ENCODE data around the gene ARHGEF10L. TPM values are rescaled to one million over a fixed set of nuclear protein-coding genes. Genes with fewer than 3 reads are reported as not detected.

Gene ARHGEF10L
- total RNA-seq, 4 donors from 2014 or later: 72.7 to 177 (median 156) TPM

DNA sequence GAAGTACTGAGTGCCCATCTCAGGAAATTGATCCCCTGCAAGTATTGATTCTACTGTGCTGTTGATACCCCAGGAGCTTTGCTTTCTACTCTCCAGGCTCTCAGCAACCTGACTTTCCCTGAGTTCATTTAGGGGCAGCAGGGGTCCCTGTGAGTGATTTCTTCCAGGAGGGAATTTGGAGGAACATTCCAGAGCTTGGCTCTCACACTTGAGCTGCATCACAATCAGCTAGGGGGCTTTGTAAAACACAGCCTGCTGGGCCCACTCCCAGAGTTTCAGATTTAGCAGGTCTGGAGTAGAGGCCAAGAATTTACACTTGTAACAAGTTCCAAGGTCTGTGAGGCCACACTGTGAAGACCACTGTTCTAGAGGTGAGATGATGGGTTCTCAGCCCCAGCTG, 199.6 kb downstream of the ARHGEF10L start:
- no peaks in the 10 kb centered on the region for H3K9me3 ChIP-seq
- no peak overlapping the region for H3K4me3 ChIP-seq
- no peaks in the 10 kb centered on the region for H3K36me3 ChIP-seq
- H3K27me3 ChIP-seq: no peaks in the 10 kb centered on the region
- no peaks in the 10 kb centered on the region for H3K4me1 ChIP-seq
- no peak for DNase-seq
- H3K27ac ChIP-seq: no peak overlapping the region
- no peak for TF ChIP-seq POLR2A (IDR thresholded peaks at IDR 0.05)
- TF ChIP-seq, protein P1, sequence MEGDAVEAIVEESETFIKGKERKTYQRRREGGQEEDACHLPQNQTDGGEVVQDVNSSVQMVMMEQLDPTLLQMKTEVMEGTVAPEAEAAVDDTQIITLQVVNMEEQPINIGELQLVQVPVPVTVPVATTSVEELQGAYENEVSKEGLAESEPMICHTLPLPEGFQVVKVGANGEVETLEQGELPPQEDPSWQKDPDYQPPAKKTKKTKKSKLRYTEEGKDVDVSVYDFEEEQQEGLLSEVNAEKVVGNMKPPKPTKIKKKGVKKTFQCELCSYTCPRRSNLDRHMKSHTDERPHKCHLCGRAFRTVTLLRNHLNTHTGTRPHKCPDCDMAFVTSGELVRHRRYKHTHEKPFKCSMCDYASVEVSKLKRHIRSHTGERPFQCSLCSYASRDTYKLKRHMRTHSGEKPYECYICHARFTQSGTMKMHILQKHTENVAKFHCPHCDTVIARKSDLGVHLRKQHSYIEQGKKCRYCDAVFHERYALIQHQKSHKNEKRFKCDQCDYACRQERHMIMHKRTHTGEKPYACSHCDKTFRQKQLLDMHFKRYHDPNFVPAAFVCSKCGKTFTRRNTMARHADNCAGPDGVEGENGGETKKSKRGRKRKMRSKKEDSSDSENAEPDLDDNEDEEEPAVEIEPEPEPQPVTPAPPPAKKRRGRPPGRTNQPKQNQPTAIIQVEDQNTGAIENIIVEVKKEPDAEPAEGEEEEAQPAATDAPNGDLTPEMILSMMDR (IDR thresholded peaks at IDR 0.05): no peak

DNA sequence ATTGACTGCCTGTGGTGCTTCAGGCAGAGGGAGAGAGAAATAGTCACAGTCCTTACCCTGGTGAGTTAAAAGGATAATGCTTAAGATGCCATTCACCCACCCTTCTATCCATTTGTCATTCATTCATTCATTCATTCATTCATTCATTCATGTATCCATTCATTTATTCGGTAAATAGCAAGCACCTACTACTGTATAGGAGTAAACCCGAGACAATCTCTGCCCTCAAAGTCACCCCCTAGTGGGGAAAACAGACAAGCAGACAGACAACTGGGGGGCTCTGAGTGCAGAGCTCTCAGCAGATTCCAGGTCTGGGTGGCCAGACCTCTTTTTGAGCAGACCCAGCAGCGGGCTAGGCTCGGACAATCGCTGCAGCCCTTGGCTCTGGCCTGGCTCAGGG, 201.6 kb downstream of the ARHGEF10L start:
- H3K9me3 ChIP-seq: no peaks in the 10 kb centered on the region
- H3K36me3 ChIP-seq: no peaks in the 10 kb centered on the region
- no peaks in the 10 kb centered on the region for H3K4me1 ChIP-seq
- no peak overlapping the region for H3K4me3 ChIP-seq
- no peak for DNase-seq
- no peak overlapping the region for H3K27ac ChIP-seq
- no peak for TF ChIP-seq POLR2A (IDR thresholded peaks at IDR 0.05)
- TF ChIP-seq, protein P1 (IDR thresholded peaks at IDR 0.05): no peak
- H3K27me3 ChIP-seq: no peaks in the 10 kb centered on the region

DNA sequence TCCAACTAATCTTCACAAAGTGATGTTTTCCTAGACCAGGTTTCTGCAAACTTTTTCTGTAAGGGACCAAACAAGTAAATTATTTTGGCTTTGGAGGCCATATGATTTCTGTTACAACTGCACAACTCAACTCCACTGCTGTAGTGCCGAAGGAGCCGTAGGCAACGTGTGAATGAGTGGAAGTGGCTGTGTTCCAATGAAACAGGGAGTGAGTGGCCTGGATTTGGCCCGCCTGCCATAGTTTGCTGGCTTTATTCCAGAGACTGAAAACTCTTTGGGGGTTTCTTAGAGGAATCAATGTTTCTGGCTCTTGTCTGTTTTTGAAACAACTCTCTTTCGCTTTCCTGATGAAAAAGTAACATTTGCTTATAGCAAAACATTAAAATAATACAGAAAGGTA, 203.1 kb downstream of the ARHGEF10L start:
- Histone ChIP-seq H3K4me3 (no peak overlapping the region), H3K9me3 (no peaks in the 10 kb centered on the region), H3K27ac (no peak overlapping the region), H3K27me3 (no peaks in the 10 kb centered on the region), H3K4me1 (no peaks in the 10 kb centered on the region), H3K36me3 (no peaks in the 10 kb centered on the region)
- DNase-seq: no peak
- TF ChIP-seq, protein P1 (IDR thresholded peaks at IDR 0.05): no peak
- no peak for TF ChIP-seq POLR2A (IDR thresholded peaks at IDR 0.05)

DNA sequence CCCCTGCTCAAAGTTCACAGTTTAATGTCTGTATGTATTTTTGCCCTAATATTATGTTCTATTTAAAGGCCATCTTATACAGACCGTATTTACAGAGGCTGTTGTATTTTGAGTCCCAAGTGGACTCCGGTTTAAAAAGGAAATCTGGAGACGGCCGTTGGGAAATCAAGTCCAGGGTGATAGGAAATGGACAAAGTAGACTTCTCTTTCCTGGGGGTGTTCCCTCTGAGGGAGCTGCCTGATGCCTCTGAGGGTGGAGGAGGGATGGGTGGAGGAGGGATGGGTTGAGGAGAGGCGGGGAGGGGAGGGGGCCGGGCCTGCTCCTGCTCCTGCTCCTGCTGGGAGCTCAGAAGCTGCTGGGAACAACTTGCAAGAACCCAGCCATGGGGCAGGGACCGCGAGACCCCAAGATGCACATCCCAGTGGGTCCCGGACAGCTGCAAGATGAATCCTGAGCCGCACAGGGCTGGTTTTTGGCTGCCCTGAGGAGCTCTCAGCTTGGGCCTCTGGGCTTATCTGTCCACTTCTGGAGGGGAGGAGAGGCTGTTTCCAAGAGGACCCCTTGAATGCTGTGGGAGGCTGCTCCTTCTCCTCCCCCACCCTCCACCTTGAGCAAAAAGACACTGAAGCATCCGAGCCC, 203.6 kb downstream of the ARHGEF10L start:
- Histone ChIP-seq H3K27me3 (no peaks in the 10 kb centered on the region), H3K27ac (no peak overlapping the region), H3K36me3 (no peaks in the 10 kb centered on the region), H3K4me1 (no peaks in the 10 kb centered on the region), H3K4me3 (no peak overlapping the region), H3K9me3 (no peaks in the 10 kb centered on the region)
- DNase-seq: no peak
- TF ChIP-seq, protein P1 (IDR thresholded peaks at IDR 0.05): no peak
- TF ChIP-seq POLR2A (IDR thresholded peaks at IDR 0.05): no peak

DNA sequence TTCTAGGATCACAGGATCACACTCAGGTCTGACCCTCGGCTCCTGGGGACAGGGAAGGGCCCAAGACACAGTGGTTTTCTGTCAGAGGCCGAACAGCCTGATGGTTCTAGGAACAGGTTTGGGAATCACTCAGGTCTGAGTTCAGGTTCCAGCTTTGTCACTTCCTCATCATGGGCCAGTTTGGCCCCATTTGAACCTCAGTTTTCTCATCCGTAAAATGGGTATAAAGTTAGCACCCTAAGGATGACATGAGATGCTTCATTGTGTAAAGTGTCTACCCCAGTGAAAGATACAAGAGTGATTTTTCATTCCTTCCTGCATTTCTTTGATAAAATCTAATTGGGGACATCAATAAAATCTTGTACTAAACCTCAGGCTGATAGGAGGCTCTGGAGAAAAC, 204.4 kb downstream of the ARHGEF10L start:
- Histone ChIP-seq H3K36me3 (no peaks in the 10 kb centered on the region), H3K27me3 (no peaks in the 10 kb centered on the region), H3K27ac (no peak overlapping the region), H3K9me3 (no peaks in the 10 kb centered on the region), H3K4me3 (no peak overlapping the region), H3K4me1 (no peaks in the 10 kb centered on the region)
- DNase-seq: no peak
- TF ChIP-seq, protein P1 (IDR thresholded peaks at IDR 0.05): no peak
- TF ChIP-seq POLR2A (IDR thresholded peaks at IDR 0.05): no peak

All from Peyer's patch (tissue), 4 donors.